Epithelial cell of alveolus of lung (primary cell): ENCODE results near the gene ZNF419. TPM values are rescaled to one million over a fixed set of nuclear protein-coding genes. Genes with fewer than 3 reads are reported as not detected.

ENCODE experiments used
- total RNA-seq: library from RNA; depleted of rRNA; stranded (reverse); fragments of >200 nt; gene quantifications from 2 replicates; pipeline ENCODE4 v1.2.1, GENCODE V29; 2015

ZNF419 gene
- 14.4 and 14.5 TPM in 2 replicates for total RNA-seq

DNA sequence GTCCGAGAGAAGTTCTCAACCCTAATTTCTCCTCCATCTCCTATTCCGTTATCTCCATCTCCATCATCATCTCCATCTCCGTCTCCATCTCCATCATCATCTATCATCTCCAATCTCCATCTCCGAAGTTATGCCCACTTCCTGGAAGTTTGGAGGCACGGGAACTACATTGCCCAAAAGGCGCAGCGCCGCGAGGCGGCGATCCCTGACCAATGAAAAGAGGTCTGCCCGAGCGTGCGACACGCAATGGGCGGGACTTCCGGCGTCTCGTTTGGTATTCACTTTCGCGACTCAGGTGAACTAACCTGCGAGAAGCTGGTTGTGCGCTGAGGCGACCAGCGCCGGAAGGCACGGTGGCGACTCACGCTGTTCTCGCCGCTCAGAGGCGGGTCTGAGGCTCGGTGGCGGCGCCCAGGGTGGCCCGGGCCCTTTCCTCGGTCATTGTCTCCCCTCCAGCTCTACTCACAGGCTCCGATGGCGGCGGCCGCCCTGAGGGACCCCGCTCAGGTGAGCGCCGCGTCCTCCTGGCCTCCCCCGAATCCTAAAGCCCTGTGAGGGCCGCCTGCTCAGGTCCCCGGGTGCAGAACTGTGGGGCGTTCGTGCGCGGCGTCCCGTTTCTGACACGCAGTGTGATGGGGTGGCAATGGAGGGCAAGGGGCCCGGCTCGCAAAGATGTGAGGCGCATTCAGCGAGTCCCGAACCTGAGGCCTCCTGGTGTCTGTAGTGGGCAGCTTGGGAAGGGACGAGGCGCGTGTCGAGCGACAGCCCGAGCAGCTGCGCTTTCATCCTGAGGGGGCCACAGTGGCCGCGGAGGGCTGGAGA is at the start of gene ZNF419:
Gene ZNF419 (plus strand): TSS at position 274 of the 822 bp plus-strand sequence. CDS start 201 bp downstream, at position 475.

DNA sequence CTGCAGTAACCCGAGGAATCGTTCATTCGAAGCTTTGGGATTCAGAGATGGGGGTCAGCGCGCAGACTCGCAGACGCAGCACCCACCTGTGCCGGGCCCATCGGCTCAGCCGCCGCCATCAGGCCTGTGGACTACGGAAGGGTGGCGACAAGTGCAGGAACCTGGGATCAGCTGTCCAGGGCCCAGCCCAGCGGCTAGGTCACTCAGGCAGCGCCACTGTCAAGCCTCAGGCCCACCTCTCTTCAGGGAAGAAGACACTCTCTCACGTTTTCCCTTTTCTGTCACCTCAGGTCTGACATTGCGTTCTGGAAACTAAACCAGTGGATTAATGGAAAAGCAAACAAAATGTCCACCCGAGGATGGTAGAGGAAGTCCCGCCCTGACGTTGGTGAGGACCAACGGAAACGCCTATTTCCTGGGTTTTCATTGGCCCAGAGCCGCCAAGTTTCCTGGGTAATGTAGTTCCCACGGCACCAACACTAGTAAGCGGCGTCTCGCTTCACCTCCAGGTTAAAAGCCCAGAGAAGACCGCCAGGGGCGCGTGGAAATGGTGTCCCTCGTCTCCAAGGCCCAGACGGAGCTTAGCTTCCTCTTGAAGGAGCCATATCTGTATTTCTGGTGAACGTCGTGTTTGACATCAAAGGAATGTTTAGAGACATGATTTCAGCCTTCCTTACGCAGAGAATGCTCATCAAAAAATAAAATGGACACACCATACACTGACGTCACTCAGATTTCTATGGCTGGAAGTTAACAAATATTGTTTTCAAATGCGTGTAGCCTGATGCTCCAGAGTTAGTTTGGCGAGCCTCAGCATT is 10.2 kb upstream of the ZNF419 start, which contains the start of gene ZNF772:
Gene ZNF772 (minus strand): TSS at position 376 of the 818 bp plus-strand sequence. CDS start 257 bp downstream, at position 119.

DNA sequence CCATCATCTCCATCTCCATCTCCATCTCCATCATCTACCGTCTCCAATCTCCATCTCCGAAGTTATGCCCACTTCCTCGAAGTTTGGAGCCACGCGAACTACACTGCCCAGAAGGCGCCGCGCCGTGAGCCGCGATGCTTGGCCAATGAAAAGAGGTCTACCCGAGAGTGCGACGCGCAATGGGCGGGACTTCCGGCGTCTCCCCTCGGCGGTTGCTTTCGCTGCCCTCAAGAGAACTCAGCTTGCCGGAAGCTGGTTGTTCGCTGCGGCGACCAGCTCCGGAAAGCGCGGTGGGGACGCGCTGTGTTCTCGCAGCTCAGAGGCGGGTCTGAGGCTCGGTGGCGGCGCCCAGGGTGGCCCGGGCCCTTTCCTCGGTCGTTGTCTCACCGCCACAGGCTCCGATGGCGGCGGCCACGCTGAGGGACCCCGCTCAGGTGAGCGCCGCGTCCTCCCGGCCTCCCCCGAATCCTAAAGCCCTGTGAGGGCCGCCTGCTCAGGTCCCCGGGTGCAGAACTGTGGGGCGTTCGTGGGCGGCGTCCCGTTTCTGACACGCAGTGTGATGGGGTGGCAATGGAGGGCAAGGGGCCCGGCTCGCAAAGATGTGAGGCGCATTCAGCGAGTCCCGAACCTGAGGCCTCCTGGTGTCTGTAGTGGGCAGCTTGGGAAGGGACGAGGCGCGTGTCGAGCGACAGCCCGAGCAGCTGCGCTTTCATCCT is 12.3 kb downstream of the ZNF419 start, which contains the start of gene ZNF773:
Gene ZNF773 (plus strand): TSS at position 259 of the 716 bp plus-strand sequence. CDS start 143 bp downstream, at position 402.

DNA sequence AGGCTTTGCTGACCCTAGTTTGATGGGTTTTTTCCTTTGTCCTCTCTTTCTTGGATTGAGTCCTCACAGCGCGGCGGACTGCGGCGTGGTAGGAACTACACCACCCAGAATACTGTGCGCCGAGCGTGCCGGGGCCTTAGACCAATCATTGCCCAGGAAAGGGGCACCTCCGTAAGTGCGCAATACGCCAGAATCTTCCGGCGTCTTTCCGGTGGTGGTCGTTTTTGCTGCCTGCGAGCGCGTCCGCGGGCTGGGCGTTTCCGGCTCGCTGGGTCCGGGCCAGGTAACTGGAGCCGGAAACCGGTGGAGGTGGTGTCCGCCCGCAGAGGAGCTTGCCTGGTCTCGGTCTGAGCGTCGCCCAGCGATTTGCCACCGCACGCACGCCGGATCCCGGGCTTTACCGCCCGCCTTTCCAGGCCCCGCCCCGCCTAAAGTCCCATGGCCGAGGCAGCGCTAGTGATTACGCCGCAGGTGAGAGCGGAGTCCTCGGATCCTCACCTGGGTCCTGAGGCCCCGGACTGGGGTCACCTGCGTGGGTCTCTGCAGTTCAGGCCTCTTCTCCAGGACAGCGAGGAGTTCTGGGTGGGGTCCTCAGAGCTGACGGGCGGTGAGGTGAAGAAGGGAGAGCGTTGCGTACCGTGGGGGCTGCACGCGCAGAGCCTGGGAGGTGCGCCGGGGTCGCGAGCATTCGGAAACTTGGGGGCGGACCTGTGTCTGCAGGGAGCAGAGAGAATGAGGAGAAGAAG is 39.8 kb downstream of the ZNF419 start, which contains the start of gene ZNF549:
Gene ZNF549 (plus strand): TSS at position 221 of the 746 bp plus-strand sequence. CDS start 218 bp downstream, at position 439.

Other genes with a start within 250 kb of the ZNF419 start
- 7.3 and 13.3 TPM in 2 replicates for gene ZNF805, start 247.1 kb upstream of the ZNF419 start, total RNA-seq
- 29.3 and 55.3 TPM in 2 replicates for gene ZNF460, start 207.3 kb upstream of the ZNF419 start, total RNA-seq
- 5.3 and 8.2 TPM in 2 replicates for gene ZNF543, start 167.3 kb upstream of the ZNF419 start, total RNA-seq
- gene ZNF304, start 136.5 kb upstream of the ZNF419 start, total RNA-seq = 4.9 and 13.0 TPM in 2 replicates
- 18.5 and 37.4 TPM in 2 replicates for gene TRAPPC2B, start 124.2 kb upstream of the ZNF419 start, total RNA-seq
- gene ZNF547, start 124.2 kb upstream of the ZNF419 start, total RNA-seq = 0.78 and 3.0 TPM in 2 replicates
- 6.1 and 9.8 TPM in 2 replicates for gene ZNF548, start 97.9 kb upstream of the ZNF419 start, total RNA-seq
- 3.2 and 9.5 TPM in 2 replicates for gene ZNF17, start 76.6 kb upstream of the ZNF419 start, total RNA-seq
- gene ZNF749, start 52.4 kb upstream of the ZNF419 start, total RNA-seq = 6.9 and 7.2 TPM in 2 replicates
- gene VN1R1, start 30.6 kb upstream of the ZNF419 start, total RNA-seq = 0.13 and 1.9 TPM in 2 replicates
- 9.1 and 11.4 TPM in 2 replicates for gene ZNF772, start 10.2 kb upstream of the ZNF419 start, total RNA-seq
- 8.0 and 42.8 TPM in 2 replicates for gene ZNF773, start 12.2 kb downstream of the ZNF419 start, total RNA-seq
- 3.7 and 4.1 TPM in 2 replicates for gene ZNF549, start 39.6 kb downstream of the ZNF419 start, total RNA-seq
- gene ZNF550, start 72.1 kb downstream of the ZNF419 start, total RNA-seq = 4.0 and 8.1 TPM in 2 replicates
- gene ZNF416, start 91.2 kb downstream of the ZNF419 start, total RNA-seq = 3.9 and 5.4 TPM in 2 replicates
- gene ZIK1, start 96.4 kb downstream of the ZNF419 start, total RNA-seq = 7.1 and 9.8 TPM in 2 replicates
- 1.8 and 4.3 TPM in 2 replicates for gene ZNF530, start 112.1 kb downstream of the ZNF419 start, total RNA-seq
- gene ZNF134, start 126.5 kb downstream of the ZNF419 start, total RNA-seq = 16.9 and 32.7 TPM in 2 replicates
- 6.7 and 11.2 TPM in 2 replicates for gene ZNF211, start 145.4 kb downstream of the ZNF419 start, total RNA-seq
- gene ZSCAN4, start 181.2 kb downstream of the ZNF419 start, total RNA-seq = not detected in 2 replicates
- 8.3 and 18.8 TPM in 2 replicates for gene ZNF551, start 194.2 kb downstream of the ZNF419 start, total RNA-seq
- gene ZNF154, start 221.5 kb downstream of the ZNF419 start, total RNA-seq = 1.3 and 9.0 TPM in 2 replicates
- gene ZNF671, start 239.9 kb downstream of the ZNF419 start, total RNA-seq = 5.3 and 29.5 TPM in 2 replicates